Thyroid gland (tissue), 4 donors: ENCODE measurements around the gene FSTL4. TPM values are rescaled to one million over a fixed set of nuclear protein-coding genes. Genes with fewer than 3 reads are reported as not detected.

Experiments used
- DNase-seq, 2 donors: peaks; one replicate each; pipeline ENCODE4 v3.0.0-alpha.2; 2019
- H3K27ac ChIP-seq, 3 donors: fragments of 200-600 bp; sonication (generic); 1 replicate in 2 of 3; 2 replicates in 1 of 3; pipeline ENCODE4 v1.5.1; 2016 to 2019; ENCODE audit warnings: mild to moderate bottlenecking in 1 of 3, moderate library complexity in 1 of 3
- H3K27me3 ChIP-seq: fragments of 200-600 bp; sonication (generic); one replicate; pipeline ENCODE4 v1.5.1; 2019
- H3K36me3 ChIP-seq, 2 donors: fragments of 200-600 bp; sonication (generic); one replicate each; pipeline ENCODE4 v1.5.1; 2016 to 2019
- H3K4me1 ChIP-seq, 2 donors: fragments of 200-600 bp; sonication (generic); one replicate each; pipeline ENCODE4 v1.5.1; 2017 to 2019
- H3K4me3 ChIP-seq, 3 donors: fragments of 200-600 bp; sonication (generic); replicated peaks in 1 of 3; 1 replicate in 2 of 3; 2 replicates in 1 of 3; pipeline ENCODE4 v1.5.1; 2016; ENCODE audit warnings: mild to moderate bottlenecking in 1 of 3
- H3K9me3 ChIP-seq: fragments of 200-600 bp; sonication (generic); one replicate; pipeline ENCODE4 v1.5.1; 2017
- POLR2A ChIP-seq, 2 donors: fragments of 450-650 bp; IDR thresholded peaks; one replicate each; pipeline ENCODE4 v1.6.1; 2017; ENCODE audit warnings: antibody characterized with exemption in 2 of 2, mild to moderate bottlenecking in 2 of 2, moderate library complexity in 1 of 2
- WGBS, 2 donors: methylation state at CpG; one replicate each; pipeline ENCODE4 v1.1.5; 2017; 5-methylcytosine and 5-hydroxymethylcytosine counted together
- intact Hi-C: fragments of 100-400 bp; cut with DNase I; formaldehyde crosslinking; loops from one replicate; pipeline ENCODE4 v1.15.1; 2023
- total RNA-seq, 4 donors: library from RNA; depleted of rRNA; stranded (reverse); fragments of >200 nt; gene quantifications; one replicate each; pipeline ENCODE4 v1.2.3, GENCODE V29; 2016
- TF ChIP-seq, protein P1 (sequence below), 6 experiments: fragments of 200-600 bp in 3 of 6; fragments of 450-650 bp in 3 of 6; sonication (generic) in 3 of 6; IDR thresholded peaks; one replicate each; pipeline ENCODE4 v1.5.1; 2016 to 2019; ENCODE audit warnings: antibody characterized with exemption in 6 of 6, mild to moderate bottlenecking in 2 of 6, inconsistent platforms in 1 of 6, moderate library complexity in 1 of 6

Gene FSTL4
- total RNA-seq, 4 donors from 2014 or later: 0.10 to 0.13 TPM; not detected in 2

DNA sequence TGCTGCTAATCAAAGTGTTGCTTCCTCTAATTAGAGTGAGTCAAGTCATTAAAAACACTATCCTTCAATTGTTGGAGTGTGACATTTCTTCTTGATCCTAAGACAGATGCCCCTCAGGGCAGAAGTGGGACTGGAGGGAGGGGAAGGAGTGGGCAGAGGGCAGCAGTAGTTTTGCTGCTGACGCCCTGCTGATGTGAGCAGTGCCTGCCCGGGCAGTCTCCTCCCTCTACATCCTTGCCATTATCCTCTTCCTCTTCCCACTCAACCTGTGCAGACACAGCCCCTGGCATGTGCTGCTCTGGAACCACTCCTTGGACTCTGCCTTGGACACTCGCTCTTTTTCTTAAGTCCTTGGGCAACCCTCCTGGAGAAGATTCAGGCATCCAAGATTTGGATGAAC lies 328.0 kb downstream of the FSTL4 start:
- Histone ChIP-seq H3K4me1 (no peaks in the 10 kb centered on the region), H3K36me3 (no peaks in the 10 kb centered on the region), H3K27me3 (no peaks in the 10 kb centered on the region), H3K27ac (no peak overlapping the region), H3K9me3 (no peaks in the 10 kb centered on the region), H3K4me3 (no peak overlapping the region)
- intact Hi-C loops: no loop called here
- no peak for TF ChIP-seq POLR2A (IDR thresholded peaks at IDR 0.05)
- TF ChIP-seq, protein P1, sequence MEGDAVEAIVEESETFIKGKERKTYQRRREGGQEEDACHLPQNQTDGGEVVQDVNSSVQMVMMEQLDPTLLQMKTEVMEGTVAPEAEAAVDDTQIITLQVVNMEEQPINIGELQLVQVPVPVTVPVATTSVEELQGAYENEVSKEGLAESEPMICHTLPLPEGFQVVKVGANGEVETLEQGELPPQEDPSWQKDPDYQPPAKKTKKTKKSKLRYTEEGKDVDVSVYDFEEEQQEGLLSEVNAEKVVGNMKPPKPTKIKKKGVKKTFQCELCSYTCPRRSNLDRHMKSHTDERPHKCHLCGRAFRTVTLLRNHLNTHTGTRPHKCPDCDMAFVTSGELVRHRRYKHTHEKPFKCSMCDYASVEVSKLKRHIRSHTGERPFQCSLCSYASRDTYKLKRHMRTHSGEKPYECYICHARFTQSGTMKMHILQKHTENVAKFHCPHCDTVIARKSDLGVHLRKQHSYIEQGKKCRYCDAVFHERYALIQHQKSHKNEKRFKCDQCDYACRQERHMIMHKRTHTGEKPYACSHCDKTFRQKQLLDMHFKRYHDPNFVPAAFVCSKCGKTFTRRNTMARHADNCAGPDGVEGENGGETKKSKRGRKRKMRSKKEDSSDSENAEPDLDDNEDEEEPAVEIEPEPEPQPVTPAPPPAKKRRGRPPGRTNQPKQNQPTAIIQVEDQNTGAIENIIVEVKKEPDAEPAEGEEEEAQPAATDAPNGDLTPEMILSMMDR (IDR thresholded peaks at IDR 0.05): no peak
- WGBS, 2 donors: 80 to 83% methylated on average over 3 of the region's 3 CpGs
- DNase-seq: no peak

DNA sequence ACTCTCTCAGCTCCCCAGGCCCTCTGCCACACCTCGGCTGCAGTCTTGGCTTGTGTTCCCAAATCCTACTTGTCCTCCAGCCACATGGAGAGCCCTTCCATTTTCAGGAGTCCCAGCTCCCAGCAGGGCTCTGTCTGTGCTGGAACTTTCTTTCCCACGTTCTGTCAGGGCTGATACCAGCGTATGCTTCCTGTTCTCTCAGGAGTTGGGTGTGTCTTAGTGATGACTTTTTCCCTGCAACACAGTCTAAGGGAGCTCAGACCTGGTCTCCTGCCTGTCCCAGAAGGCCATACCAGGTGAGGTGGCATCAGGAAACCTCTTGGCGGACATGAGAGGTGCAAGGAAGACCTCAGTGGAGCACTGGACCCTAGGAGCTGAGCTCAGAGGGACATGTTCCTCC lies 334.0 kb downstream of the FSTL4 start:
- no peaks in the 10 kb centered on the region for H3K9me3 ChIP-seq
- no peak overlapping the region for H3K4me3 ChIP-seq
- no peak overlapping the region for H3K27ac ChIP-seq
- intact Hi-C loops: no loop called here
- H3K27me3 ChIP-seq: no peaks in the 10 kb centered on the region
- no peaks in the 10 kb centered on the region for H3K4me1 ChIP-seq
- DNase-seq: no peak
- no peak for TF ChIP-seq POLR2A (IDR thresholded peaks at IDR 0.05)
- TF ChIP-seq, protein P1 (IDR thresholded peaks at IDR 0.05): no peak
- no peaks in the 10 kb centered on the region for H3K36me3 ChIP-seq
- WGBS, 2 donors: 85 to 89% methylated on average over 4 of the region's 4 CpGs

DNA sequence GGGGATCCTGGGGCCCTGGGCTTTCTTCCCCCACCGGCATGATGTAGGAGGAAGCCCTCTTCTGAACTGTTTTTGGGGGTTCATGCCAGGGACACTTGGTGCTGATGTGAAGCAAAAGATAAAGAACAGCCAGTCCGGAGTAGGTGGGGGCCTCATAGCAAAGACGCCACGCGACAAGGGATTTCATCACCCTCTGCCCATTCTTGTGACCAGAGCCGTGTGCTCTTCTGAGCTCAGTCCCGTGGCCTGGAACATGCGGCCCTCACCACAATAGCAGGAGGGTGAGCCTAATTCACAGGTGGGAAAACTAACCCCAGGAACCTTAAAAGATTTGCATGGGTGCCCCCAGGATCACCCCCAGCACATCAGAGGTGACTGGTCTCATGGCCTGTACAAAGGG lies 334.6 kb downstream of the FSTL4 start:
- Histone ChIP-seq H3K9me3 (no peaks in the 10 kb centered on the region), H3K4me1 (no peaks in the 10 kb centered on the region), H3K36me3 (no peaks in the 10 kb centered on the region), H3K4me3 (no peak overlapping the region), H3K27me3 (no peaks in the 10 kb centered on the region), H3K27ac (no peak overlapping the region)
- intact Hi-C loops: no loop called here
- TF ChIP-seq POLR2A (IDR thresholded peaks at IDR 0.05): no peak
- TF ChIP-seq, protein P1 (IDR thresholded peaks at IDR 0.05): no peak
- 83 to 93% methylated on average over 3 to 6 of the region's 8 CpGs for WGBS, 2 donors
- DNase-seq: no peak

DNA sequence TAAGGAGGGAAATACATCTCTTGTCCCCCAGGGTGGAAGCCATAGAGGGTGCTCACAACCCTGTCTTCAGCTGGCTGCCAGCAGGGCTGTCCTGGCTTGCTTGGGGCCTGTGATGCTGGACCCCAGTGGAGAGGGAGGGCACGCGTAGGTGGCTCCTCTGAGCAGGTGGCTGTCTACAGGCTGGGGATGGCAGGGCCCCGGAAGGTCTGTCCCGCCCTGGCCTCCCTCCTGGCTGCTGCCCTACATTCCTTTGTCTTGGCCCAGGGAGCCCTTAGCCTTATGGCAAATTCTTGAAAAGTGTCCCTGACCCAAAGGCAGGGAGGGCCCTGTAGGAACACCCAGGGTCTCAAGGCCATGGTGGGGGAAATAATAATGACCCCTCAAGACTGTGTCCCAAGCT lies 336.2 kb downstream of the FSTL4 start:
- WGBS, 2 donors: 90 to 100% methylated on average over 1 to 4 of the region's 4 CpGs
- H3K27me3 ChIP-seq: no peaks in the 10 kb centered on the region

DNA sequence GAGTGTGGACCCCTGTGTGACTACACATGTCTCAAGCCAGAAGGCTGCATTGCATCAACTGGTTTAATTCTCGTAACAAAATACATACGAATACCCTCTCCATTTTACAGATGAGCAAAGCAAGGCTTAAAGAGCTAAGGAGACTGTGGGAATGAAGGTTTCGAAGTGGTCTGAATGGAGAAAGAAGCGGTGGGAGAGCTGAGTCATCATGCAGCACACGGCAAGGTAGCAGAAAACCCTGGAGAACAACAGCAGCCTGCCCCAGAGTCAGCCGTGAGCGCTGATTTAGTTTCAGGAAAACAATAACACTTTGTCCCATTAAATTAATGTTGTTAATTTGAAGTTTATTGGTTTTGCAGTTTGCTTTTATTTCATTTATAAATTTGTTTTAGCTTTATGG lies 336.7 kb downstream of the FSTL4 start:
- Histone ChIP-seq H3K27me3 (no peaks in the 10 kb centered on the region), H3K9me3 (no peaks in the 10 kb centered on the region), H3K36me3 (no peaks in the 10 kb centered on the region), H3K27ac (no peak overlapping the region), H3K4me1 (no peaks in the 10 kb centered on the region), H3K4me3 (no peak overlapping the region)
- no peak for DNase-seq
- intact Hi-C loops: no loop called here
- WGBS, 2 donors: 93 to 97% methylated on average over 7 of the region's 7 CpGs
- no peak for TF ChIP-seq POLR2A (IDR thresholded peaks at IDR 0.05)
- TF ChIP-seq, protein P1 (IDR thresholded peaks at IDR 0.05): no peak

More for the DNA sequence above, 336.2 kb downstream of the FSTL4 start:
- intact Hi-C loops: no loop called here
- no peak for DNase-seq
- H3K36me3 ChIP-seq: no peaks in the 10 kb centered on the region
- no peak for TF ChIP-seq POLR2A (IDR thresholded peaks at IDR 0.05)
- TF ChIP-seq, protein P1 (IDR thresholded peaks at IDR 0.05): no peak
- no peak overlapping the region for H3K27ac ChIP-seq
- H3K9me3 ChIP-seq: no peaks in the 10 kb centered on the region
- no peak overlapping the region for H3K4me3 ChIP-seq
- H3K4me1 ChIP-seq: no peaks in the 10 kb centered on the region
